GM18508 (cell line): ENCODE results near the gene ZBTB21.
"Not testable (repeated sequence)": the region's sequence is repeated elsewhere in the genome, so short reads cannot be mapped to it uniquely, and the experiment has no call there.

Experiments used
- ATAC-seq: cut with Tn5 transposase; IDR thresholded peaks from one replicate; pipeline ENCODE4 v1.9.1; 2021; ENCODE audit warnings: moderate number of reproducible peaks; ENCODE audit not compliant: insufficient read depth, unreplicated experiment

Gene ZBTB21

GRCh38 chr21:41972511-41973205 is 37.5 kb downstream of the ZBTB21 start:
- ATAC-seq, result no peak

DNA sequence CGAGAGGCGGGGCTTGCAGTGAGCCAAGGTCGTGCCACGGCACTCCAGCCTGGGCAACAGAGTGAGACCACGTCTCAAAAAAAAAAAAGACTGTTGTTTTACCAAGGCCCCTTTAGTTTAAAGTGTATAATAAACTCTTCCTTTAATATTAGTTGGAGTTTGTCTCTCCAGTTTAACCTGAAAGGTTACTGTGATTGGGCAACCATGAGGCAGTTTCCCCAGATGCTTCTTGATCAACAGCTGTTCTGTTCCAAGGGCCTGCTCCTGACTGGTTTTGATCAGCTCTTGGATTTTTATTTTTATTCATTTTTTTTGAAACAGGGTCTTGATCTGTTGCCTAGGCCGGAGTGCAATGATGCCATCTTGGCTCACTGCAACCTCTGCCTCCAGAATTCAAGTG is 38.3 kb downstream of the ZBTB21 start:
- no peak for ATAC-seq

- ATAC-seq, result no peak
Measured at GRCh38 chr21:41970751-41971653, 39.2 kb downstream of the ZBTB21 start.

DNA sequence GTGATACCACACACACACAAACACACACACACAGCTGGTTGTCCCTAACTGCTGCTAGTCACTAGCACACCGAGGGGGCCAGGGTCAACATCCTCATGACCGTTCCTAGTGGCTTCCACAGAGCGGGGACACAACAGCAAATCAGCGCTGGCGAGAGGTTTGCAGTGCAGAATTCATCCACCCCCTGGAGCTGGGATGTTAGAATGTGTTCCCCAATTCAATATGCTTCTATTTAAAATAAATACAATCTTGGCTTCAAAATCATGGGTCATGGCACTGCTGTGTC is 40.1 kb downstream of the ZBTB21 start:
- ATAC-seq, result no peak

DNA sequence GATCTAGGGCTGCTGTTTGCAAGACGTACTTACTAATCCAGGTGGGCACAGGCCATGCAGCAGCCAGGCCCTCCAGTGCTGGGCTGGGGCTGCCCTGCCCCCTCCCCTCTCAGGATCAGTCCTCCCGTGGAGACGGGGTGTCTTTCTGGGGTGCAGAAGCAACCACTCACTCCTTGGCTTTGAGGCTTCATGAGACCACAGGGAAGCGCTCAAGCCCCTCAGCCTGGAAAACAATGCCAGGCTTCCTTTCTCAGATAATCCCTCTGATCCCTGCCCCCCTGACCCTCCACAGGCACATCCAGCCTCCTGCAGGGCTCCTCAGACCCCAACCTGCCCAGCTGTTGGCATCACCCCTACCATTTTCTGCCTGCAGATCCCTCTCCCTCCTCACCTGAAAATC is 42.5 kb downstream of the ZBTB21 start:
- ATAC-seq, result no peak

- ATAC-seq, result no peak
Measured at GRCh38 chr21:41966872-41967621, 43.1 kb downstream of the ZBTB21 start.

DNA sequence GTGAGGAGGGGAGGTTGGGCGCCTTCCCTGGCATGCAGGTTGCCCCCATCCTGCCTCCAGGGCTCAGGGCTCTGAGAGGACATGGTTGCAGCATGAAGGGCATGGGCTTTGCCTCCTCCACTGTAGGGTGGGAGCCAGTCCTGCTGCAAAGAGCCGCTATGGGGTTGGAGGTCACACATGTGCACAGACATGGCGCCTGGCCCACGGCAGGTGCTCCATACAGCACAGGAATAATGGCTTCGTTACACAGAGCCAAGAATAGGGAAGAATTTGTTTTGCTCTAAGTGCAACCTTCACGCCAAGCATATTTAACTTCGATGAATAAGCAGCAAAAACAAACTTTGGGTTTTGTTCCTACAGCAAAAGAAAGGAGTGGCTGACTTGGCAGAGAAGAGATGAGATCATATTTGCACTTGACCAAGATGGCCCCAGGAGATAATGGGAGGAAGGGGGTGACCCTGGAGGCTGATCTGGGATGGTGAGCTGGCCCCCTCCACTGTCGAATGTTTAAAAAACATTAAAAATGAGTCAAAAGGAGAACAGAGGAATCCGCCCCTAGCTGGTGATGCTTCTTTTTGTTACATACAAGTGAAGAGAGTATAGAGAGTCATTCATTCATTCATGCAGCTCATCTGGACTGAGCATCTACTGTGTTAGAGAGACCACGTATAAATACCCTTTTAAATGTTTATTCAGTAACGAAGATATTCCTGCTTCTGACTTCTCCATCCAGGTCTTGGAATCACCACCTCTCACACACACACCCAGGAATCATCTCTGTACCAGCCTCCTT is 43.9 kb downstream of the ZBTB21 start:
- no peak for ATAC-seq

GRCh38 chr21:41965461-41966013 is 44.6 kb downstream of the ZBTB21 start:
- ATAC-seq, result no peak

GRCh38 chr21:41965045-41965444 is 45.1 kb downstream of the ZBTB21 start:
- no peak for ATAC-seq

GRCh38 chr21:41964171-41964570 is 46.0 kb downstream of the ZBTB21 start:
- no peak for ATAC-seq

DNA sequence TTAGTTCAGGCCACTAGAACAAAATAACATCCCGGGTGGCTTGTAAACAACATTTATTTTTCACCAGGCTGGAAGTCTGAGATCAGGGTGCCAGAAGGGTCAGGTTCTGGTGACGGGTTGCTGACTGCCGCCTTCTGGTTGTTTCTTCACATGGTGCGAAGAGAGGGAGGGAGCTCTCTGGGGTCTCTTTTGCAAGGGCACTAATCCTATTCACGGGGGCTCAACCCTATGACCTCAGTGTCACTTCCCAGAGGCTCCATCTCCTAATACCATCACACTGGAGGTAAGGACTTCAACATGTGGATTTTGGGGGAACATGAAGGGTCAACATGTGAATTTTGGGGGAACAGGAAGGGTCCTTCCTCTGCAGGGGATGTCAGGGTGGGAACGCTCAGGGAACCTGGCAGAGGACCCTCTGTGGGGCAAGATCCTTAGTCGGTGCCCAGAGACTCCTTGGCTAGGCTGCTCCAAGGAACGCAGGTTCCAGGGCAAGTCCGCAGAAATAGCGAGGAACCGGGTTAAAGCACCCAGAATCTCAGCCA is 47.7 kb downstream of the ZBTB21 start:
- ATAC-seq, result no peak

DNA sequence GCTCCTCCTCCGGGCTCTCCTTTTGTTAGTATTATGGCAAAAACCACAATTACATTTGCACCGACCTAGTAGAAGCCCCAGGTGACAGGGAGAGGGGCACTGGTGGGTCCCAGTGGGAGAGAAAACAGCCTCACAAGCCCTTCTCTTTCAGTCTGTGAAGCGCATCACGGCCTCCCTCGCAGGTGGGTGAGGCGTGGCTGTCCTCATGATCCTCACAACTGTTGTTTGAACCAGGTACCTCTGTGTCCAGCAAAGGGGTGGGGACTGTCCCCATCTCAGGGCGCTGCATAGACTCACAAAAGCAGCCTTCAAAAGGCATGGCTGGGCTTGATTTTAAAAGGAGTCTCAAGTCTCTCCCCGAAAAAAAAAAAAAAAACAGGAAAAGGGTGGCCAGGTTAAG is 48.4 kb downstream of the ZBTB21 start:
- no peak for ATAC-seq

GRCh38 chr21:41961282-41961701 is 48.9 kb downstream of the ZBTB21 start:
- ATAC-seq, result no peak

GRCh38 chr21:41960386-41960785 is 49.8 kb downstream of the ZBTB21 start:
- ATAC-seq, result no peak

DNA sequence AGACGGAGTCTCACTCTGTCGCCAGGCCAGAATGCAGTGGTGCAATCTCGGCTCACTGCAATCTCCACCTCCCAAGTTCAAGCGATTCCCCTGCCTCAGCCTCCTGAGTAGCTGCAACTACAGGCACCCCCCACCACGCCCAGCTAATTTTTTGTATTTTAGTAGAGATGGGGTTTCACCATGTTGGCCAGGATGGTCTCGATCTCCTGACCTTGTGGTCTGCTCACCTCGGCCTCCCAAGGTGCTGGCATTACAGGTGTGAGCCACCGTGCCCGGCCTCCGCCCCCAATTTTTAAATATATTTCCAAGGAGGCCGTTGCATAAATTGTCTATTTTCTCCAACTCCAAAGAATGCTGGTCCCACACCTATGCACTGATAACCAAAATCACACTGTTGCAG is 50.5 kb downstream of the ZBTB21 start:
- ATAC-seq, result not testable (repeated sequence)

- no peak for ATAC-seq
Measured at GRCh38 chr21:41958886-41959563, 51.1 kb downstream of the ZBTB21 start.

DNA sequence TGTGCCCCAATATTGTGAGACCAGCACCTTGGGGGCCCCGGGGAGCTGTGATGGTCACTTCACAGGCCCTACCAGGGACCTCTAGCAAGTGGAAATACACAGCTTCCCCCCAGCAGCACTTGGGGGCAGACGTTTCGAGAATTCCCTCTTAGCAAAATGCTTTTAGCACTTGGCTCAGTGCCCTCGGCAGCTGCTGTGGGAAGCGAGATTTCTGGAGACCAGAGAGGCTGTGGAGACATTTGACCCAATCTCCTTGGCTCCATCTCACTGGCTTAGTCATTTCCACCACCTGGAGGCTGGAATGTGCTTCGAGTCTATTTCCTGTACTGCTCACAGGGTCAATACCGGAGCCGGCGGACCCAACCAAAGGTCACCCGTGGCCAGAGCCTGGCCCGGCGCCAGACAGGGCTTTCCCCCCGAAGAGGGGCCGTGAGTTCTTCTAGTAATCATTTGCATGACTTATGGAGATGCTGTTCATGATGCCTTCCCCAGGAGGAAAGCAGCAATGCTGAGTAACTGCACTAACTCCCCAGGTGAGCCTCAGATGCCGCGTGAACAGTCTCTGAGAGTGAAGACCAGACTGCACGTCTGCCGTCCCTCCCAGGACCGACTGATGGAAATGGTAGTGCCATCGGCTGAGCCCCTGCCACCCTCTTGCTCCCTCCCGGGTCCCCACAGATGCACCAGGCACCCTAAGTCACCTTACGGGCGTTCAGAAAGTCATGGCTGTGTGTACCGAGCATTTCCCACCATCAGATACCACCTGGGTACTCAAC is 52.0 kb downstream of the ZBTB21 start:
- no peak for ATAC-seq

DNA sequence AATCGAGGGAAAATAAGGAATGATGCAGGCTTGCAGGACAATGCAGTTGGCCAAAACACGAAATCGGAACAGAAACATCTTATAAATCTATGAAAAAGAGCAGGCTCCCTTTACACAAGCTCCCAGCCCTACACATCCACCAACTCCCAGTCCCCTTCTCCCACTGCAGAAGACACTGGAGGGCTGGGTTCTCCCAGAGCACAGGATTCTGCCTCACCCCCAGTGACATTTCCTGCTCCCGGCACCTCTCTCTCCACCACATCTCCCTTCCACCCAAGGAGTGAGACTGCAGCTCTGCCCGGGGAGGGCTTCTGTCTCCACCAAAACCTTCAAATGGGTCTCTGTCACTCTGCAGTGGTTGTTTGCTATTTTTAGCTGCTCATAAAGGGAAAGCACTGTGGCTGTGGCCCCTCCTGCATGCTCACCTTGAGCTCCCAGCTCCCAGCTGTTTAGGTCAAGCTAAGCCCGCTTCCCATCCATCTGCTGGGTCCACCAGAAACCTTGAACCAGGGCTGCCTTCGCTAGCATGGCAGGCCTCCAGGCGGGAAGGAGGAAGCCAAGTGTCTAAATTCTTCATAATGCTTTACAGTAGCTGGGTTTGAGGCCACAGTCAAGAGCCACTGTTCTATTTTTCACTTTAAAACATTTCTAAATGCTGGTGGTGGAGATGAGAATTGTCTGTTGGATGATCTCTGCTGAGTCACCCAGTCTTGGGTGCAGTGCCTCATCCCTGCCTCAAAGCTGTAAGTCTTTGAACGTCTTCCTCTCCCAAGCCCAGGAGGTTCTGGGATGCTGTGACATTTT is 53.0 kb downstream of the ZBTB21 start:
- no peak for ATAC-seq
